Neutrophil (primary cell): Measurements from ENCODE around the gene RENBP.
A peak's percentile ranks its signal among the peaks of the same experiment; 100 is the strongest.

Source experiments
- H3K27ac ChIP-seq: fragments of 200-600 bp; sonication (generic); 2 replicates; pipeline ENCODE4 v1.5.1; 2016; ENCODE audit warnings: mild to moderate bottlenecking, moderate library complexity
- H3K27me3 ChIP-seq: fragments of 200-600 bp; sonication (generic); 2 replicates; pipeline ENCODE4 v1.6.0; 2016; ENCODE audit warnings: mild to moderate bottlenecking
- H3K36me3 ChIP-seq: fragments of 200-600 bp; sonication (generic); 2 replicates; pipeline ENCODE4 v1.5.1; 2017
- H3K4me1 ChIP-seq, 2 experiments: fragments of 200-600 bp in 1 of 2; sonication (generic) in 1 of 2; 1 replicate in 1 of 2; 2 replicates in 1 of 2; pipeline versions ENCODE4 v1.5.1 to v1.6.1; 2013 to 2016; ENCODE audit warnings: low read depth in 1 of 2, low read length in 1 of 2, mild to moderate bottlenecking in 1 of 2, moderate library complexity in 1 of 2; ENCODE audit not compliant: control insufficient read depth in 1 of 2, insufficient read depth in 1 of 2
- H3K4me3 ChIP-seq, 2 experiments: fragments of 200-600 bp in 1 of 2; sonication (generic) in 1 of 2; 1 replicate in 1 of 2; 2 replicates in 1 of 2; pipeline ENCODE4 v1.5.1; 2013 to 2016; ENCODE audit warnings: low read depth in 1 of 2, low read length in 1 of 2, mild to moderate bottlenecking in 1 of 2, moderate library complexity in 1 of 2
- H3K9me3 ChIP-seq: fragments of 200-600 bp; sonication (generic); 2 replicates; pipeline ENCODE4 v1.5.1; 2016
- TF ChIP-seq, protein P1 (sequence below): fragments of 200-600 bp; sonication (generic); IDR thresholded peaks from 2 replicates; pipeline ENCODE4 v1.5.1; 2016; ENCODE audit warnings: antibody characterized with exemption

Gene RENBP

DNA sequence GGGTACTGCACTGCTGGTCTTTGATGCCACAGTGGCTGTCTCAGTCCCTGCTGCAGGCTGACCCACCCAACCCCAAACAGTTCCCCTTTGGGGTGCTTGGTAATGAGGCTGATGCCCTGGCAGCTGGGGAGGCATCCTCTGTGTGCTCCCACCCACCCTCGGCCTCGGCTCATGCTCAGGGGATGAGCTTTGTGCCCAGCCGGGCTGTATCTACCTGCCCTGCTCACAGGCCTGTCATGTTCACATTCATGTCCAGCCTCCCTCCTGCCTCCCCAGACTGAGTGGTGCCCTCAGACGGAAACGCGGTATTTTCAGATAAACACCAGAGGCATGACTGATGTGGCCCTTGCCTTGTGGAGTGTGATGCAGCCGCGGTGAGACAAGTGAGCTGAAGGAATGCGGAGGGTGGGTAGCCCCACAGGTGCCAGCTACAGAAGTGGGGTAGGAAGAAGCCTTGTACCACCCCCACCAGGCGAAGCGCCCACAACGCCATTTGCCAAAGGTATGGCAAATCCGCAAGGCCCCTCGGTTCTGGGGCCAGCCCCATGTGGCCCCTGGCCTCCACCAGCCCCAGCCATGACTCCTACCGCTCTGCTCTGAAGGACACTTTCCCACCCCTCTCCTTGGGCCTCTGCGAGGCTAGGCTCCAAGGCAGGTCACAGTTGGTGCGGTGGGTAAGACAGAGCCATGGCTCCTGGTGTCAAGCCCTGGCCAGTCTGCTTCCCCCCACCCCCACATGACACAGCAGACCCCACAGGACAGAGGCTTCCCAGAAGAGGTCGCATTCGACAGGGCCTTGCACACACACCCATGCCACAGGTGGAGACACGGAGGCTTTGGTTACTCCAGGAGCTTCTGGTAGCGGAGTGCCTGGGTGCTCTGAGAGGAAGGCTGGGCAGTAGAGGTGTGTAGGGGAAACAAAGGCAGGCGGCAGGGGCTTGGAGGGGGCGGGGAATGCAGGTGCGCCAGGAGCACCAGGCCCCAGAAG, 1.8 kb upstream of the RENBP start:
- TF ChIP-seq, protein P1, sequence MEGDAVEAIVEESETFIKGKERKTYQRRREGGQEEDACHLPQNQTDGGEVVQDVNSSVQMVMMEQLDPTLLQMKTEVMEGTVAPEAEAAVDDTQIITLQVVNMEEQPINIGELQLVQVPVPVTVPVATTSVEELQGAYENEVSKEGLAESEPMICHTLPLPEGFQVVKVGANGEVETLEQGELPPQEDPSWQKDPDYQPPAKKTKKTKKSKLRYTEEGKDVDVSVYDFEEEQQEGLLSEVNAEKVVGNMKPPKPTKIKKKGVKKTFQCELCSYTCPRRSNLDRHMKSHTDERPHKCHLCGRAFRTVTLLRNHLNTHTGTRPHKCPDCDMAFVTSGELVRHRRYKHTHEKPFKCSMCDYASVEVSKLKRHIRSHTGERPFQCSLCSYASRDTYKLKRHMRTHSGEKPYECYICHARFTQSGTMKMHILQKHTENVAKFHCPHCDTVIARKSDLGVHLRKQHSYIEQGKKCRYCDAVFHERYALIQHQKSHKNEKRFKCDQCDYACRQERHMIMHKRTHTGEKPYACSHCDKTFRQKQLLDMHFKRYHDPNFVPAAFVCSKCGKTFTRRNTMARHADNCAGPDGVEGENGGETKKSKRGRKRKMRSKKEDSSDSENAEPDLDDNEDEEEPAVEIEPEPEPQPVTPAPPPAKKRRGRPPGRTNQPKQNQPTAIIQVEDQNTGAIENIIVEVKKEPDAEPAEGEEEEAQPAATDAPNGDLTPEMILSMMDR, result no peak
- Histone ChIP-seq H3K27me3 (no peaks in the 10 kb centered on the region), H3K4me1 (peaks cover 30 to 54% of the 10 kb centered on the region in 2 experiments), H3K4me3 (no peak overlapping the region), H3K9me3 (no peaks in the 10 kb centered on the region), H3K36me3 (no peaks in the 10 kb centered on the region), H3K27ac (peak overlapping the region; percentile 70)

DNA sequence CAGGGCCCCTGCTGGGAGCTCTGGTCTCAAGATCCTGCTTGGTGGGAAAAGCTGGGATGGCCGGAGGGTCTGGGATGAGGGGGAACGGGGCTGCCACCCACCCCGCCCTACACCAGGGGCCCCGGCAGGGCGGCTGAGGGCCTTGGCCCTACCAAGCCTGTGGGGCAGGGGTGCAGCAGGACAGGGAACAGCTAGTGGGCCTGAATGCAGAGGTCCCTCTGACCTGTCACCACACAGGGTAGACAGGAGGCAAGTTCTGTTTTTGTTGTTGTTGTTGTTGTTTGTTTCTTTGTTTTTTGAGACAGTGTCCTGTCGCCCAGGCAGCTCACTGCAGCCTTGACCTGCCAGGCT, 332 bp upstream of the RENBP start:
- peak overlapping the region; percentile 84 for H3K27ac ChIP-seq
- H3K4me1 ChIP-seq, result peaks cover 31 to 55% of the 10 kb centered on the region in 2 experiments
- peaks cover 8% of the 10 kb centered on the region for H3K36me3 ChIP-seq
- H3K4me3 ChIP-seq, result peak overlapping the region; percentile 62 to 70
- H3K9me3 ChIP-seq, result no peaks in the 10 kb centered on the region
- no peaks in the 10 kb centered on the region for H3K27me3 ChIP-seq
- TF ChIP-seq, protein P1, result peak; percentile 22

DNA sequence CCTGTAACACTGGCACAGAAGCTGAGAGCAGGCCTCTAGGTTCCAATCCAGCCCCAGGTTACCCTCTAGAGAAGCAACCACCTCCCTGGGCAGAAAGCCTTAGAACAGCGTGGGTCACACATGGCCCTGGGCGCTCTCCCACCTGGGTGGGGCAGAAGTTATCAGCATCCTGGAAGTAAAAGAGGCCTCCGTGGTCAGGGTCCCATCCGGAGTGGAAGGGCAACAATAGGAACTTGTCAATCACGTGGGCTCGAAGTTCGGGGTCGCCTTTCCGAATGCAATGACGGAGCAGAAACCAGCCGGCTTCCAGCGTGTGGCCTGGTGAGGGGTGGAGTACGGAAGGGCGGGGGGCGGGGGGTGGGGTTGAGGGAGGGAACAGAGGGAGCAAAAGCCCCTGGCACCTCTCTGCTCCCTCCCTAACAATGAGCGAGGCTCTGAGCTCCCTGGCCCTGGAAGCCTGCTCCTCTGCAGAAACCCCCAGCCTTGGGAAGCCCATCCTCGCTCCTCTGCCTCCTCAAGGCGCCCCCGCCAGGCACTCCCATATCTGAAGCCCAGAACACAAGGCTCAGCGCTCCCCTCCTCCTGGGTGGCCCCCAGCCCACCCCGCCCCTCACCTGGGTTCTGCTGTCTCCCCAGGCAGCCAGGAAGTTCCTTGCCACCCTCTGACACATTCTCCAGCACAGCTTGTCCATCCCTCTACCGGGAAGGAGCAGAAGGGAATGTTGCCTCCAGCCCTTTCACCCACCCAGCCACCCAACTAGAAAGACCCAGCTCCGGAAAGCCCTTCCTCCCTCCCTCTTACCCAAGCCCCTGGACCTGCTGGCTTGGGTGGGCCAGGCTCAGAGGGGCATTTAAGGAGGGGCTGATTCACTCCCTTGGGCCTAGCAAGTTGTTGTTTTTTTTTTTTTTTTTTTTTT, 2.8 kb downstream of the RENBP start:
- Histone ChIP-seq H3K4me3 (no peak overlapping the region), H3K27ac (peak overlapping the region; percentile 42), H3K9me3 (no peaks in the 10 kb centered on the region), H3K36me3 (peaks cover 17% of the 10 kb centered on the region), H3K4me1 (peaks cover 24 to 26% of the 10 kb centered on the region in 2 experiments), H3K27me3 (no peaks in the 10 kb centered on the region)
- TF ChIP-seq, protein P1, result no peak

DNA sequence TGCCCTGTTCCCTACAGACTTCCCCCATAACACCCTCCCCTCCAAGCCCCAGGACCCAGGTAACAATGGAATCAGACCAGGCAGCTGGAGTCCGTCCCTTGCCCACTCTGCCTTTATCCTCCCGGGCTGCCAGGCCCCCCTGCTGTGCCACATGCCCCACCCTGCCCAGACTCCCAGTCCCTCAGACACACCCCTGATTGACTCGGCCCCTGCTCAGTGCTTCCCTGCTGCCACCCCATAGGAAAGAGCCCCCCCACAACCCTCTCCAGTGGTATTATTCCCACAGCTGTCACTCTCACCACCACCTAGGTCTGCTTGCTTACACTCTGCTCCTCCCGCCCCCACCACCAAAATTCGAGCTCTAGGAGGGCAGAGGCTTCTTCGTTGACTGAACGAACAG, 4.9 kb downstream of the RENBP start:
- Histone ChIP-seq H3K9me3 (no peaks in the 10 kb centered on the region), H3K4me3 (no peak overlapping the region), H3K27ac (no peak overlapping the region), H3K36me3 (peaks cover 17% of the 10 kb centered on the region), H3K27me3 (no peaks in the 10 kb centered on the region), H3K4me1 (peaks cover 20 to 25% of the 10 kb centered on the region in 2 experiments)
- TF ChIP-seq, protein P1, result no peak

DNA sequence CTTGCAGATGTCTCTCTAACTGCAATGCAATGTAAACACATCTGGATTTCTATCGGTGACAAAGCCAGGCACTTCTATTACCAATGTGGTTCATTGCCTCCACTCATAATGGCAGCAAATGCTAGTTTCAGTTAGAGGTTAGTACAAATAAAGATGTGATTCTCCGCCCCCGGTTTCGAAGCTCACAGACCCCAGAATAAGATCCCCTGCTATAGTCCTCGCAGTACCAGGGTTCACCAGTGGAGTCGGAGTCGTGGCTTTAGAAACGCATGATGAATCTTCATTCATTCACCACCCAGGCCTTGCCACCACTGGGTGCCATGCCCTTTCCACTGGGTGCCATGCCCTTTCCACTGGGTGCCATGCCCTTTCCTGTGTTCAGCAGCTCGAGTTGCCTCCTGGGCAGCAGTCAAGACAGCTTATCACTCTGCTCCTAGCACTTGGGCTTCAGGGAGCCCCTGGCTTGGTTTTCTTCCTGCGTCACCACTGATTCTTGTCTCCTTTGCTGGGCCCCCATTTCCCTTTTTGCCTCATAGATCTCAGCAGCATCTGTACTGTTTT, 6.1 kb downstream of the RENBP start:
- no peak overlapping the region for H3K27ac ChIP-seq
- no peaks in the 10 kb centered on the region for H3K9me3 ChIP-seq
- no peak overlapping the region for H3K4me3 ChIP-seq
- TF ChIP-seq, protein P1, result no peak
- peaks cover 23 to 24% of the 10 kb centered on the region in 2 experiments for H3K4me1 ChIP-seq
- no peaks in the 10 kb centered on the region for H3K27me3 ChIP-seq
- H3K36me3 ChIP-seq, result peaks cover 17% of the 10 kb centered on the region
